NCI-H2029 treated with DMSO at 0.1 percent for 48 hours (cell line): ENCODE results near the gene DESI2.
"Not testable (repeated sequence)": the region's sequence is repeated elsewhere in the genome, so short reads cannot be mapped to it uniquely, and the experiment has no call there.

Experiments used
- DNase-seq: peaks from one replicate; lab custom pipeline; 2025; lab: John Stamatoyannopoulos, UW

DESI2 gene

DNA sequence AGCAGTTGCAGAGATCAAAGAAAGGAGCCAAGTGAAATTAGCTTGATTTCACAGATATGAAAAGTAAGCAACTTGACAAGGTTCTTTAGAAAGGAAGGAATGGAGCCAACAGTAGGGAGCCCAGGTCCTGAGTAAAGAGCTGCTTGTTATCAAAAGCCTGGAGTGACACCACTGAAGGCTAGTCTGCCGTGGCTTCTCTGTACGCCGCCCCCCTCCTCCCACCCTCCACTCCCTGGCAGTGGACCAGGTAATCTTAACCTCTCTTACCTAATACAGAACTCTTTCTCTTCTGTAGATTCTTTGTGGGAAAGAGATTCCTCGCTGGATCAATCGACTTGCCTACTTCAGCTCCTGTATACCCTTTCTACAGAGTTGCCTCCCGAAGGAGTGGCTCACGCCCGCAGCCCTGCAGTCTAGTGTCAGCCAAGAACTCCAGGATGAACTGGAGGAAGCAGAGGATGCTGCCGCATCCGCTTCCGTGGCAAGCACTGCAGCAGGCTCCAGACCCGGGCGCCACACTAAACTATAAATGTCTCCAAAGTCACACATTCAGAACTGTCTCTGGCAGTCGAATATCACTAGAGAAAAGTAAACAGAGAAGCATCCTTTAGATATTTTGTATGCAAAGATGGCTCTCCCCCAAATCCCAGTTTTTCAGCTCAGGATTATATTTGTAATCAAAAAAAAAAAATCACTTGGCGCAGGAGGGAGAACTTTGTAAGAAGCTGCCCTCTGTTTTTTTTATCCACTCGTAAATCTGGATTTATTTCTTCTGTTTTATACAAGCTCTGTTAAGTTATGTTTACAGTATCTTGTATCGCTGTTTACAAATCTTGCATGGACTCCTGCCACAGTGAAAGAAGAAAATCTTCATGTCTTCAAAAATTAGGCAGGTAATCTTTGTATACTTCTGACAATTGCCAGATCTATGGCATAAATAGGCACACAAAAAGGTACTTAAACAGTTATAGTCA lies 52.6 kb downstream of the DESI2 start:
- peak; percentile 7 for DNase-seq

DNA sequence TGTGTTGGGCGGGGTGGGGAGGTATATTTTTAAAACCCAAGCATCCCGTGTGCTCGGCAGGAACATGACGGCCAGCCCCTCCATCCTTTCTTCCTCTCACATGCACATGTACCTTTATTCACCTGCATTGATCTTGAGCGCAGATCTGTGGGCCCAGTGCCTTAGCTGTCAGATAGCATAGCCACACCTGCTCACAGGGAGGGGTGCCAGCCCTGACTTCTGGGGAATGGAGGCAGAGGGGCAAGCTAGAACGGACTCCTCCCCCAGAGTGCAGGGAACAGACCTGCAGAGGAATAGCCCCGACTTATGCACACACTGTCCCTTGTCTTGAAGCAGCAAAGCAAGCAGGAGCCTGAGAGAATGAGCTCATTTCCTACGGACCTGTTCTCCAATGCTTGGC lies 56.1 kb downstream of the DESI2 start:
- no peak for DNase-seq

DNA sequence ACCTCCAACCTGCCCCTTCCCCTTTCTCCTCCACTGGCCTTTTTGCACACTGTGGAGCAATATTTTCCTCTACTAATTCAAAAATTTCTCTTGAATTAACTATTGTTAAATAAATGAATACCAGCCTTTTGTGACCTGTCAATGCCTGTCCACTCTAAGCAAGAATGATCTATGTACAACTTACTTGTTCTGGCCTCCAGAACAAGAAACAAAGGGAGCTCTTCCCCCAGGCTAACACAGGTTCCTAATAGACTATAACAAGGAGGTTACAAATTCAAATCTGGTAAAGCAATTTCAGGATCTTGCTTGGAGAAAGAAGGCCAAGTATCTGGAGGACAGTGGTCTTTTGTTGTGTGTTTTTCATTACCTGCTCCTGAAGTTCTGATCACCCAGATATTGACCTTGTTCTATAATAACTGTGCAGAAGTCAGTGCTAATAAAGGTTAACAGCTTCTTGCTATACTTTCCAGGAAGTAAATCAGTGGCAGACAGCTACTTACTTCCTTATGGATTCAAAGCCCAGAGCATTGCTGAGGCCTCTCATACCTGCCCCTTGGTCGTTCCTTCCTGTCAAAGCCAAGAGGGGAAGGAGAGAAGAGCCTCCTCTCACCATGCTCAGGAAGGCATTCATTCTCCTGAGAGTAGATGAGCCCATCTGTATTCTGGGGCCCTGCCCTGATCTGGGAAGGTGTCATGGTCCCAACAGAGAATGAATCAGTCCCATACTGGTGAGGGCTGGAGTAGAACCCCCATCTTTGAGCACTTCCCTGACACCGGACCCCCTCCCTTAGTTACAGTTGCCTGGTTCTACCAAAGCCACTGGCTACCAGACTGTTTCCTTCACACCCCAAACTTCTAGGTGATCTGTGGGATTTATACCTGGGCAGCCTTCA lies 56.8 kb downstream of the DESI2 start:
- no peak for DNase-seq

DNA sequence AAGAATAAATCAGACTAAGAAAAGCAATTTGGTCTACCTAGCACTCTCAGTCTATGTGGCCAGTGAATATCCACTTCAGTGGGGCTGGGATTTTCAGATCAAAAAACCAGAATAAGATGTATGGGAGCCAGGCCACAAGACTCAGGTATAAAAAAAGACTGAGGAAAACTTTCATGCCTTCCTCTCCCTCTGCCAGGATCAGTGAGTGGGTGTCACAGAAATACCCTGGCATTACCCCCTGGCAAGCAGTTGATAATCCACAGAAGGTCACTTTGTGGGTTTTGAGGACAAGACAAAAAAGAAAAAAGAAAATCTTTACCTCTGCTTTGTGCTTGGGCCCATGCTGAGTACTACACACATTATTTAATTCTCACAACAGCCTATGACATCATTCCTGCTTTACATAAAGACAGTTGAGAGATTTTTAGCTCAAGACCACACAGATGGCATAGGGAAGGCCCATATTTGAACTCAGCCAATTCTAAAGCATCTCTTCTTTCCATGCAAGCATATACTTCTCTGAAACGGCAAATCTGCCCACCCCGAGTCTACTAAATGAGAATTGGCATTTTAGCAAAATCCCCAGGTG lies 57.6 kb downstream of the DESI2 start:
- DNase-seq, result no peak

DNA sequence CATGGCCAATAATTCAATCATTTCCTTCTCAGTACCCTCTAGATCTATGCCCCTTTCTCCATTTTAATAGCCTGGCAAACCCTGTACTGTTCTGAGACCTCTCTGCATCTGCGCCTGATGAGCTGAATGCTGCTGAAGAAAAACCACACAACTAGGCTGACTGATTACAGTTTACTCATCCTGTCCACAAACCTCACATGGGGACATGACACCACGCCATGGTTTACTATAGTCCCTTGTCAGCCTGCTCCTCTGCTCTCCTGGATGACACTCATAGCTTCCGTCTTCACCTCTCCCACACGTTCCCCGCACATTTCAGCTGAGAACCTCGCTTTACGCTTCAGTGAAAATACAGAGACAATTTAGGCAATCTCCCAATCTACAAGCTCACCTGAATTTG lies 59.7 kb downstream of the DESI2 start:
- no peak for DNase-seq

DNA sequence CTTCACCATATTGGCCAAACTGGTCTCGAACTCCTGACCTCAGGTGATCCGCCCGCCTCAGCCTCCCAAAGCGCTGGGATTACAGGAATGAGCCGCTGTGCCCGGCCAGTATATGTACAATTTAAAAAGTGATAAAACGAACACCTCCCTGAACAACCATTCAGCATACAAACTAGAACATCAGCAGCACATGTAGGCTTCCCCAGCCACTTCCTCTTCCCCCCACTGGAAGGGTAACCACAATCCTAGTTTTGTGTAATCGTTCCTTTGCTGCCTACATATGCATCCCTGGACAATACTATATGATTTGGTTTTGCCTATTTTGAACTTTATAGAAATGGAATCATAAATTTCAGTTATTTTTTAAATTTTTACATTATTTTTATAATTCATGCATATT lies 60.4 kb downstream of the DESI2 start:
- no peak for DNase-seq

DNA sequence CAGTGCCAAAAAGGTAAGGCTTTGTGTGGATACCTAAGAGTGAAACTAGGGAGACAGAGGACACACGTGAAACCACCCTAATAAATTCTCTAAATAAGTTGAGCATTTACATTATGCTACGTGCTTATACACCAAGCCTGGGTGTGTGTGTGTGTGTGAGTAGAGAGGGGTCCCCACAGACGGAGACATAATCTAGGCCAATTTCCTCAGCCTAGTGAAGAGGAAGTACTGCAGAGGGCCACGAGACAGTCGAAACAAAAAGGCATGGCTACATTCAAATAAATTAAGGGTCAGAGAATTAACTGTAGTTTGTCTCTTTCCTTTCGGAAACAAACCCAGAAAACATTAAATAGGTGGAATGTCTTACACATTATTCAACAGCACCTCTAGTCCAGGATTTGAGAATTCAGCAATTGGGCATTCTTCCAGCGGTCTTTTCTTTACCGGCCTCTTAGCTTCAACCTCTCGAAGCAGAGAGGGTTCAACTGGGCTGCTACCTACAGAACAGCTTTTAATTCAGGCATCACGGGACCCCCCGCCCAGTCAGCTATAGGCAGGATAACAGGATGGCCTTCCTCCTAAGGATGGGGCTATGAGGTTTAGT lies 75.0 kb downstream of the DESI2 start:
- no peak for DNase-seq

DNA sequence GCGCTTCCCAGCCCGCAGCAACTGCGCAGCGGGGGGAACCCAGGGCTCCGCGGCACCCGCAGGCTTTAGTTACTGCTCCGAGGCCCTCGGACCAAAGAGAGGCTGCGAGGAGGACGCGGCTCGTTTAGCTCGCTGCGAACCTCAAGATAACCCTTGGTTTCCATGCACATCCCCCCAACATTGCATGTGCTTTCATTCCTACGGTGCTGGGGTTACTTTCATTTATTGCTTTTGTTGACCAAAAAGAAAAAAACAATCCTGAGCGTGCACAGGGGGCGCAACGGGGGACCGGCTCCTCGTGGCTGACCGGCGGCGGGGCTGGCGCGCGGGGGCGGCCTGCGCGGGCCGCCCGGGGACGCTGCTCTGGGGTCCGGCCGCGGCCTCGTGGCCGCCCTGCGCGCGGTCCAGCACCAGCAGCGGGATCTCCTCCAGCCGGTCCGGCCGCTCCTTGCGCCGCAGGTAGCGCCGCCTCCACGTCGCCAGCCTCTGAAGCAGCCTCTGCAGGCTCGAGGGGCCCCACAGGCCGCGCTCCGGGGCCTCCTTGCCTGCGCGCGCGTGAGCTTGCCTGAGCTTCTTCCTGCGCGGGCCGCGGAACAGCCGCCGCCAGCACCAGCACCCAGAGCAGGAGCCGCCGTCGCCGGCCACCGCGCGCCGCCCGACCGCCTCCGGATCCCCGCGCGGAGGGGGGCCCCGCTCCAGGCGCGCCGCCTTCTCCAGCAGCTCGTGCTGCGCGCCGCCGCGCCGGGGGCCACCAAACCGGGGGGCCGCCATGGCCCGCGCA lies 77.4 kb downstream of the DESI2 start:
- no peak for DNase-seq

DNA sequence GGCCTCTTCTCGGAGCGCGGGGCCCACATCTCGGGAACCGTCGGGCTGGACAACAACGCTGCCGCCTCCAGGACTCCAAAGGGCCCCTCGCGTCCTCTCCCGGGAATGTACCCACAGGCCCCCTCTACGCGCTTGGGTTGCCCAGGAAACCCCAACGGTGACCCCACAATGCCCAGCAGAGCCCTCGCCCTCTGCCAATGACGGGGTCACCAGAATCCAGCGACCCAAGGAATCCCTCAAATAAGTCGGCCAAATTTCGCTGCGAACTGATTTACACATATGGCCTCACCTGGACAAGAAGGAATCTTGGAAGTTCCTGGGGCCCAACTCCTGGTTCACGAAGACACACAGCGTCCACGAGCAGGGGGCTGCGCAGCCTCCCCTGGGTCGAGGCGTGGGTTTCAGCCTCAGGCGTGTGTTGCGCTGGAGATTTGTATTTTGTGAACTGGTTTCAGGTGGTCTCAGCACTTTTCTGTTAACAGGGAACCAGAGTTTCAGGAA lies 78.1 kb downstream of the DESI2 start:
- DNase-seq, result no peak

DNA sequence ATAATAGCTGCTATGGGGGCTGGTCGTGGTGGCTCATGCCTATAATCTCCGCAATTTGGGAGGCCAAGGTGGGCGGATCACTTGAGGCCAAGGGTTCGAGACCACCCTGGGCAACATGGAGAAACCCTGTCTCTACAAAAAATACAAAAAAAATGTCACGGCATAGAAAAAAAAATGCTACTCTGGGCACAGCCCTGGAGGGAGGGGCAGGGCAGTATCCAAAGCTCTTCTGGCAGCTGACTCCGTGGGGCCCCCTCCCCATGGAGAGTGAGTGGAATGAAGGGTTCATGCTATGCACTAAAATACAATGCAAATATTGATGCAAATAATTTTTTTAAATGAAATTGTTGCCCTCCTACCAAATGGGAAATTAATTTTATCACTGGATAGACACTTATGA lies 78.7 kb downstream of the DESI2 start:
- DNase-seq, result no peak

DNA sequence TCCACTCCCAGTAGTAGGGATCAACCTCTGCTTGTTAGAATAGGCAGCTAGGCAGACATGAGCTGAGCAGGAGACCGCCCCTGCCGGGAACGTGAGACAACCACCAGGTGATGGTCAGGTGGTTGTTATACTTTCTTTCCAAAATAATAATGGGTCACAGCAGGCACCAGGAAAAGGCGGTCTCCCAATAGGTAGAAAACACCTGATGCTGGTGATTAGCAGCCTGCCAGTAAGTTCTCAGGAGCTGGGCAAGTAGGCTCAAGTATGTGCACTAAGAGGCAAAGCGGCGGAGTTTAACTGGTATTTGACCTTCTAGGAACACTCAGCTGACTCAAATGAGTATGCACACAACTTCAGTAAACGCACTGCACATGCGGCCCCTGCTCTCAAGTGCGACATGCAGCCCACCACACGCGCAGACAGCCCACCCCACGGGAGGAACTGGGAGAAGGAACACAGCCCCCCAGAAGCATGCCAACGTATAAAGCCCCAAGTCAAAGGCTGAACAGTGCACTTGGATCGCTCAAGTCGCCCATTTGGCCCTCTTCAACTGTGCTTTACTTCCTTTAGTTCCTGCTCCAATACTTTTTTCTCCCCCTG lies 80.0 kb downstream of the DESI2 start:
- no peak for DNase-seq

DNA sequence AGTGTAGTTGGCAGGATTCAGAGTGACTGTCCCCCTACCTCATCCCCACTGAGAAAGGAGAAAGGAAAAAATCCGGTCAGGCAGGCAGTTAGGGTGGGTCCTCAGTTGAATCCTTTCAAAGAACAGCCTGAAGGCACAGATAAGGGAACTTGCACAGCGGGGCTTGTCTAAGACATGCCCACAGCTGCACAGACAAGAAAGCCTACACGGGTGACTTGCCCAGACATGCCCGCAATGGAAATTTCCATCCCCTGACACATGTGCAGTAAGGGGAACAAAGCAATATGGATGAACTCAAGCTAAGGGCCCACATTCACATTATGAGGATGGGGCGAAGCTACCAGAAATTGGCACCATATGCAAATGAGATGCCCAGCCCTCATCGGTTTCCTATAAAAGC lies 82.5 kb downstream of the DESI2 start:
- no peak for DNase-seq

DNA sequence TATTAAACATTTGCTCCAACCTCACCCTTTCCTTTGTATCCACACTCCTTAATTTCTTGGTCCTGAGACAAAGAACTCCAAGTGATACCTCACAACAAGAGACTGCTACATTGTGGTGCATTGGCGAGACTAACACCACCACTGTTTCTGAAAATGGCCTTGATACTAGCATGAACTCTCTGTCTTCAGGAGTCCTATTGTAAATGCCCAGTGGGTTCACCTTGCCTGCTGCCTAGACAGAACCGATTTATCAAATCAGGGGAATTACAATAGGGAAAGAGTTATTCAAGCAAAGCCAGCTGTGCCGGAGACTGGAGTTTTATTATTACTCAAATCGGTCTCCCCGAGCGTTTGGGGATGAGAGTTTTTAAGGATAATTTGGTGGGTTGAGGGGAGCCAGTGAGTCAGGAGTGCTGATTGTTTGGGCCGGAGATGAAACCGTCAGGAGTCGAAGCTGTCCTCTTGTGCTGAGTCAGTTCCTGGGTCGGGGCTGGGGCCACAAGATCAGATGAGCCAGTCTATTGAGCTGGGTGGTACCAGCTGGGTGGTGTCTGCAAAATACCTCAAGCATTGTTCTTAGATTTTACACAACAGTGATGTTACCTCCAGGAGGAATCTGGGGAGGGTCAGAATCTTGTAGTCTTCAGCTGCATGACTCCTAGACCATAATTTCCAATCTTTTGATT lies 83.1 kb downstream of the DESI2 start:
- no peak for DNase-seq

DNA sequence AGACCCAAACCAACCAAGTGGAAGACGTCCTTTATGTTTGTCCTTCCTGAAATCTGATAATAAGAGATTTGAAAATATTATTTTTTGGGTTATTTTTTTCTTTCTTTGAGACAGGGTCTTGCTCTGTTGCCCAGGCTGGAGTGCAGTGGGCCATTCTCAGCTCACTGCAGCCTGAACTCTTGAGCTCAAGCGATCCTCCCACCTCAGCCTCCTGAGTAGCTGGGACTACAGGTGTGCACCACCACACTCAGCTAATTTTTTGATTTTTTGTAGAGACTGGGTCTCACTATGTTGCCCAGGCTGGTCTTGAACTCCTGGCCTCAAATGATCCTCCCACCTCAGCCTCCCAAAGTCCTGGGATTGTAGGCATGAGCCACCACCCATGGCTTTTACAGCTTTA lies 86.2 kb downstream of the DESI2 start:
- DNase-seq, result not testable (repeated sequence)

DNA sequence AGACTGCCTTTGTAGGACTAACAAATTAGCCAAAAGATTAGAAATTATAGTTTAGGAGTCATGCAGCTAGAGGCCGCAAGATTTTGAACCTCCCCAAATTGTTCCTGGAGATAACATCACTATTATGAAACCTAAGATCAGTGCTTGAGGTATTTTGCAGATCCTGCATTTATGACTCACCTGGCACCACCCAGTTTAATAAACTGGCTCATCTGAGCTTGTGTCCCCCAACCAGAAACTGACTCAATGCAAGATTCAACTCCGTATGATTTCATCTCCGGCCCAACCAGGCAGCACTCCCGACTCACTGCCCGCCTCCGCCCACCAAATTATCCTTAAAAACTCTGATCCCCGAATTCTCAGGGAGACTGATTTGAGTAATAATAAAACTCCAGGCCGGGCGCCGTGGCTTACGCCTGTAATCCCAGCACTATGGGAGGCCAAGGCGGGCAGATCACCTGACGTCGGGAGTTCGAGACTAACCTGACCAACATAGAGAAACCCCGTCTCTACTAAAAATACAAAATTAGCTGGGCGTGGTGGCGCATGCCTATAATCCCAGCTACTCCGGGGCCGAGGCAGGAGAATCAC lies 87.2 kb downstream of the DESI2 start:
- not testable (repeated sequence) for DNase-seq

DNA sequence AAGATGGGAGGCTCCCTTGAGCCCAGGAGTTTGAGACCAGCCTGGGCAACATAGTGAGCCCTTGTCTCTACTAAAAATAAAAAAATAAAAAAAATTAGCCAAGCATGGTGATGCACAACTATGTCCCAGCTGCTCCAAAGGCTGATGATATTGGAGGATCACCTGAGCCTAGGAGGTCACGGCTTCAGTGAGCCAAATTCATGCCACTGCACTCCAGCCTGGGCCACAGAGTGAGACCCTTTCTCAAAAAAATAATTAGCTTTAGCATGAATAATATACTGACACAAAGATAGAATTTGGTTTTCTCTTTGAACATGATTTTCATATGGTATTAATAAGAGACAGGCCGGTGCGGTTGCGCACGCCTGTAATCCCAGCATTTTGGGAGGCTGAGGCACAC lies 88.8 kb downstream of the DESI2 start:
- DNase-seq, result no peak

DNA sequence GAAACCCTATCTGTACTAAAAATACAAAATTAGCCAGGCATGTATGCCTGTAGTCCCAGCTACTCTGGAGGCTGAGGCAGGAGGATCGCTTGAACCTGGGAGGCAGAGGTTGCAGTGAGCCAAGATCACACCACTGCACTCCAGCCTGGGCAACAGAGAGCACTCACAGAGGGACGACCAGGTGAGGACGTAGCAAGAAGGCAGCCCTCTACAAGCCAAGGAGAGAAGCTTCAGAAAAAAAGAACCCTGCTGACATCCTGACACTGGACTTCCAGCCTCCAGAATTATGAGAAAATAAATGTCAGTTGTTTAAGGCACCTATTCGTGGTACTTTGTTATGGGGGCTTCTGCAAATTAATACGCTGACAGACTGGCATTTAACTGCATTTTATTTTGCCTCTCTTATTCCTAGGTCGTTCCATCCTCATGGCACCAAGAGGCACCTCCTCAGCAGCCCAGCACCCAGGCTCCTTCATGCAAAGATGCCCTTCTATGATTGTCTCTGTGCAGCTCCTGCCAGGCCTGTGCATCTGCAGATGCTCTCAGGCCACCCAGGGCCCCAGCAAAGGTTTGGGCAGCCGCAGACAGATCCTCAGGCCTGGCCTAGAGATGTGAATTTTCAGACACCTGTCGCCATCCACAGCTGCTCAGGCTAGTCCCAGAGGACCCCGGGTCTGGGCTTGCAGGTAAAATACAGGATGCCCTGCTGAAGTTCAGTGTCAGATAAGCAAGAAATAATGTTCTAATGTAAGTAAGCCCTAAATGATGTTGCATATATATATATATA lies 96.5 kb downstream of the DESI2 start:
- DNase-seq, result no peak

DNA sequence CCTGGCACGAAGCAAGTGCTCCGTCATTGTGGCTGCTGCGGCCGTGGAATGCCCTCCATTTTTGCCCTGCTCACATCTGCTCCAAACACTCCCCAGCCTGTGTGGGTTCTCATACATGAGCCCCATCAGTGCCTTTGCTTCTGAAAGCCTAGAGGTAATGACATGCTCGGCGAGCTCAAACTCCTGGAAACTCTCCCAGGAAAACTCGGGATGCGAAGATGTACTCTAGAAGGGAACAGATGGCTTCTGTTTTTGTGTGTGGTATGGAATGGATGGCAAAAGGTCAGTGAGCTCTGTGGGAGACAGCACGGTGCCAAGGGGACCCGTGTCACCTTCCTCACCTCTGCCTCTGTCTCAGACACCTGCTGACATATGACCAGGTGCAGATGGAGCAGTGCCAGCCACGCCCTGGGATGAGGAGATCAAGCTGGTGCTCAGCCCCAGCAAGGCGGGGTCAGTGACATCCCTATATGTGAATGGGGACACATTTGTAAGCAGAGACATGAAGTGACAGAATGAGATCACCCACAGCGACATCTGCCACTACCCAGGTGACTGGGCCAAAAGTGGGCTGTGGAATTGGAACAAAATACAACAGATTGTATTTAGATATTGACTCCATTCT lies 98.5 kb downstream of the DESI2 start:
- peak; percentile 14 for DNase-seq
